HG03571 (cell line): ENCODE data around the gene NDUFA13.

ENCODE experiments used
- ATAC-seq: cut with Tn5 transposase; IDR thresholded peaks from one replicate; pipeline ENCODE4 v1.9.1; 2021; ENCODE audit not compliant: unreplicated experiment

The NDUFA13 gene

DNA sequence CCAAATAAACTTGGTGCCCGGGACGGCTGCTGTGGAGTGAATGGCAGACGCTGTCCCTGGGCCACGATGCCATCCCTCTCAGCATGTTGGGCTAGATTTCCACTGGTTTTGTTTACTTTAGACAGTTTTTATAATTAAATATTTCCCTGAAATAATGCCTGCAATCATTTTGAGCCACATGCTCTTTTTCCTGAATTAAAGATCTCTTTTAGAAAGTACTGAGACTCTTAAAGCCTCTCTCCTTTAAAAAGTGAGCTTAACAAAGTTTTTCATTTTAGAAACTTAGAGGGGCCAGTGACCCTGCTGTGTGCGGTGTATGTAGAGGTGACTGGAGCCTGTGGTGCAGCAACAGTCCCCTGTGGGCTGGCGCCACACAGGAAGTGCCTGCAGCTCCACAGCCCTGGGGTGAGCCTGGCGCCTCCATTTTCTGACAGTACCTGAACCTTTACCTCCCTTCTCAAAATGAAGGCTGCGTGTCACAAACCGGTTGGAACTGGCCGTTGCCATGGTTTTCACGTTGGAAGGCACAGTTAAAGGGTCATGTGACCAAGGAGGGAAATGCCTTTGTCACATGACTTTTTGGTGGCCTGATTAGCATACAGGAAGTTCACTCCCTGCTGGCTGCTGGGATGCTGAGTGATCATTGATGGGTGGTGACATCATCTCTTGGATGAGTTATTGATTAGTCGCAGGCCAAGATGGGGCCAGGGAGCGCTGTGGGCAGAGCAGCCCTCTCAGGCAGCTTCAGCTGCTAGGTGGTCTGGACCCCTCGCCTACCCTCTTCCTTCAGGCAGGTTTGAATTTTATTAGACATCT, 26.9 kb upstream of the NDUFA13 start:
- peak; percentile 60 for ATAC-seq

DNA sequence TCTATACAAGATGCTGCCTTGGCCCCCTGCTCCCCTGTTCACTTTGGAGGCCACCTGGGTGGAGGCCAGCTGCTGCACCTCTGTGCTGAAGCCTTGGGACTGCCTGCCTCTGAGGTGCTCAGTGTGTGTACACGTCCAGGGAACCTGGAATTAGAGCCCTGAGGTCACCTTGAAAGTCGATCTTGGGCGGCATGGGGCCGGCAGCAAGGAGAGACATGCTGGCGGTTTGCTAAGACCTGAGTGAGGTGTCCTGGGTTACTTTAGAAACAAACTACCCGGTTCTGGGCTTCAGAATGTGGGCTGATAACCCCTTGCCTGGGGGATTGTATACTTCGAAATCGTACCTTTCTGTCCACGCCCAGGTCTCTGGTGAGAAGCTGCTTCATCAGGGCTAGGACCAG, 26.2 kb upstream of the NDUFA13 start:
- no peak for ATAC-seq

DNA sequence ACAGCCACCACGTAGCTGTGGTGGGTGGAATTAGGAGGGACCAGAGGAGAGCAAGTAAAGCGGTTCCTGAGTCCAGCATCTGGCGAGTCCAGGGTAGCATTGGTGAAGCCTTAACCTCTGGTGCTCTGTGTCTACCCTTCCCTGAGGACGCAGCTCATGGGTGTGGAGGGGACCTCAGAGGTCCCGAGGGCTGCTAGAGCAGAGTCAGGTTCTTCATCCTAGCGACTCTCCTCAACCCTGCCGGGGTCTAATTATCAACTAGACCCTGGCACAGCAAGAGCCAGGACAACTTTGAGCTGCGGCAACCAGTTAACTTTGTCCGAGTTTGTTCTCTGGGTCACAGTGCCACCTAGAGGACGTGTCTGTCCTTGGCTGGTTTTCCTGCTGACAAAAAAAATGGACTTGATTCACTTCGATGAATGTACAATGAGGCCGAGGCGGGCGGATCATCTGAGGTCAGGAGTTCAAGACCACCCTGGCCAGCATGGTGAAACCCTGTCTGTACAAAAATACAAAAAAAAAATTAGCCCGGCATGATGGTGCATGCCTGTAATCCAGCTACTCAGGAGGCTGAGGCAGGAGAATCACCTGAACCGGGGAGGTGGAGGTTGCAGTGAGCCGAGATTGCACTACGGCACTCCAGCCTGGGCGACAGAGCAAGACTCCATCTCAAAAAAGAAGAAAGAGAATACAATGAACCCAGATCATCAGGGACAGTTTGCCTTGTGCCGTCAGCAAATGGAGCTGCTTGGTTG, 25.6 kb upstream of the NDUFA13 start:
- ATAC-seq, result no peak

DNA sequence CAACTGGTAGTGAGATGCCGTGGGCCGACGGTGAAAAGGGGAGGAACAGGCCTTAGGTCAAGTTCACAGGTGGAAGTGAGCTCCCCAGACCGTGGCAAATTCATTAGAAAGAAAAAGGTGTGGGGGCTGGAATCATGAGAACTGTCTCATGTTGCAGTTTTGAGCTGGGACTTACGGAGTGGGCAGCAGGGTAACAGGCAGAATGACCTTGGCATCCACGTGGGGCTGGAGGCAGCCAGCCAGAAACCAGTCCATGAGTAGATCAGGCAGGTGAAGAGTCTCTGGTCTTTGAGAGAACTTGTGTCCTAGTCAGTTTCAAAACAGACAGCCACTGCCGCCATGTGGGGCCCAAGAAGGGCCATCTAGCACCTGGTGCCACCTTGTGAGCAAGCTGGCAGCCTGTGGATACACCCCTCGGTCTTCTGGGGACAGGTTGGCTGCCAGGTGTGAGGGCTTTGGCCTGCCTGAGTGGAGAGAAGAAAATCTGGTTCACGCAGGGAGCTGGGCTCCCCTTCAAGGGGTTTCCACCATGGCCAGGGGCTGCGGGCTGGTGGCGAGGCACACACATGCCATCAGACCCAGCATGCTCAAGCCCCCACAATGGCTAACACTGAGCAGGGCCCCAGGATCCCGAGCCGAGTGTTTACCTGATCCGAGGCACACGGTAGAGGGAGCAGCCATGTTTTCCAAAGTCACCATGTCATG, 24.6 kb upstream of the NDUFA13 start:
- no peak for ATAC-seq

DNA sequence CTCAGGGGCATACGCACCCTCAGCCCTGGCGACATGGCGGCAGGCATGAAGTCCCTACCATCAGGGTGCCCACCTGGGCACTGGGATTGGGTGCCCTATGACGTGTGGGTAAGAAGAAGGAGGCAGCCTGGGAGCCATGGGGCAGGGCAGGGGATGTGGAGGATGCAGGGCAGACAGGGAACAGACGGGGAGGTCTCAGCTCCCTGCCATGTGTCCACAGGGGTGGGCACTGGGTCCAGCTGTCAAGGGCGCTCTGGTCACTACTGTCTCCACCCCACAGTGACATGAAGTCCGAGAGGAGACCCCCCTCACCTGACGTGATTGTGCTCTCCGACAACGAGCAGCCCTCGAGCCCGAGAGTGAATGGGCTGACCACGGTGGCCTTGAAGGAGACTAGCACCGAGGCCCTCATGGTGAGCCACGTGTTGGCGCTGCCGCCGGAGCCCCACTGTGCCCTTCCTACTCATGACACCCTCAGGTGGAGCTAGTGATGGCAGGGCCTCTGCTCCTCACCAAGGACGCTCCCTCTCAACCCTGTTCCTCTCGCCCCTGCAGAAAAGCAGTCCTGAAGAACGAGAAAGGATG, 23.9 kb upstream of the NDUFA13 start:
- no peak for ATAC-seq

DNA sequence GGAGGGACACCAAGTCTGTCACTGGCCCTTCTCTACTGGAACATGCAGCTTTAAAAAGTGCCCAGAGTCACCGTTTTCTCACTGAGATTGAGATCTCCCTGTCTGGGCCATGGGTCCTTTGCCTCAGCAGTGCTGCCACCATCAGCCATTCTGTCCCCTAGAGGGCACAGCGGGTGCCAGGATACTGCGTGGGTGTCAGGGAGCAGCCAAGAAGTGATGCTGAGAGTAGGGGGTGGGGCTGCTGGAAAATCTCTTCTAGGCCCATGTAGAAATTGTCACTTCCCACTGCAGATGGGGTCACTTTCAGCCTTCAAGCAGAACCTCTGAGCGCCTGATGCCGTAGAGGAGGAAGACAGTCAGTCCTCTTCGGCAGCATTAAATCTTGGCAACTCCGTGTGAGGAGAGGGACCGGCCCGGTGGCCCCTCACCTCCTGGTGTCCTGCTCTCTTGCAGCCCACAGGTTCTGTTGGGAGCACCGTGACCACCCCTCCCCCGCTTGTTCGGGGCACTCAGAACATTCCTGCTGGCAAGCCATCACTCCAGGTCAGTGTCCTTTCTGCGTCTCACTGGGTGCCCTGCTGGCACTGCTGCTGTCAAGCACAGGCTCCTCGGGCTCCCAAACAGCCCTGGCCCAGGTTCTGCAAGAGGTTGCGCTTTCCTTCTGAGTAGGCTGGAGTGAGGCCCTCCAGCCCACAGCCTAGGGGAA, 22.0 kb upstream of the NDUFA13 start:
- no peak for ATAC-seq

DNA sequence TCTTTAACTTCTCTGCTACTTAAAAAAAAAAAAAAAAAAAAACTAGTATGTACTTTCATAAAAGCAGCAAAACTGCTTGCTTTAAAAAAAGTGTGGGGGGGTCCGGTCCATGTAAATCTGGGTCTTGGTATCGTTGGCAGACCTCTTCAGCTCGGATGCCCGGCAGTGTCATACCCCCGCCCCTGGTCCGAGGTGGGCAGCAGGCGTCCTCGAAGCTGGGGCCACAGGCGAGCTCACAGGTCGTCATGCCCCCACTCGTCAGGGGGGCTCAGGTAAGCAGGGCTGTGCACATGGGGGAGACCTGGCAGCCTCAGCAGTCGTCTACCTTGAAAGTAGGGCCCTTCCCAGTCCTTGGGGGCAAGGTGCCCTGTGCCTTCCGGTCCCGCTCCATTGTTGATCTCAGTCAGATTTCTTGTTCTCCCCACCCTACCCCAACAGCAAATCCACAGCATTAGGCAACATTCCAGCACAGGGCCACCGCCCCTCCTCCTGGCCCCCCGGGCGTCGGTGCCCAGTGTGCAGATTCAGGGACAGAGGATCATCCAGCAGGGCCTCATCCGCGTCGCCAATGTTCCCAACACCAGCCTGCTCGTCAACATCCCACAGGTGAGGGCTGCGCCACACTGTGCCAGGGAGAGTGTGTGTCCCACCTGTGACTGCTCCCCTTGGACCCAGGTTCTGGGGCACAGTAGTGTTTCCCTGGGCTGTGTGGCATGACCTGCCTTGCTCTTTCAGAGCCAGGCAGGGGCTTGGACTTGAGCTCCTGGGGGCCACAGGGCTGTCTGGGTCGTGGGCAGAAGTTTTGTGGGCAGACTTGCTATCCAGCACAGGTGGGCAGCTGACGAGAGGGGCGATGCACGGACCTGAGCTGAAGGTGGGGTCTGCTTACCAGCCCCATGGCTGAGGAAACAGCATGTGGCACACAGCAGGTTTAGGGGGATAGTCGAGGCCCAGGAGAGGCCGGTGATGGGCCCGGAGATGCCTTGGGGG, 20.1 kb upstream of the NDUFA13 start:
- no peak for ATAC-seq

DNA sequence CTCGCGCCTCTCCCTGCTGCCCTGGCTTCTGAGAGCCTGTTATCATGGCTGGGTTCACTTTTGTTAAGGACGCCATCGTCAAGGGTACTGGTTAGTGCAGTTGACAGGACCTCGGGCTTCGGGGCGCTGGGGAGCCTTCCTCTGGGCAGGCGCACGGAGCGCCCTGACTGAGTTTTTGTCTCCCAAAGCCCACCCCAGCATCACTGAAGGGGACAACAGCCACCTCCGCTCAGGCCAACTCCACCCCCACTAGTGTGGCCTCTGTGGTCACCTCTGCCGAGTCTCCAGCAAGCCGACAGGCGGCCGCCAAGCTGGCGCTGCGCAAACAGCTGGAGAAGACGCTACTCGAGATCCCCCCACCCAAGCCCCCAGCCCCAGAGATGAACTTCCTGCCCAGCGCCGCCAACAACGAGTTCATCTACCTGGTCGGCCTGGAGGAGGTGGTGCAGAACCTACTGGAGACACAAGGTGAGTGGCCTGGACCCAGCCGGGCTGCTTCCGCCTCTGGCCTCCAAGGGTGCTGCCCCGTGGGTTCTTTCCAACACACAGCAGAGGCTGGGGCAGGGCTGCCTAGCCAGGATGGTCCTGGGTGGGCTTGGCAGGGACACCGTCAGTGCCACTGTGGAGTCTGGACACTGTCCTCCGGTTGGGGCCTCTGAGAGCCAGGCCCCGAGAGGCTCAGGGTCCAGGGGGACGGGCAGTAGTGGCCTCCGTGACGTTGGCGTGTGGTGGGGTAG, 17.6 kb upstream of the NDUFA13 start:
- ATAC-seq, result no peak

DNA sequence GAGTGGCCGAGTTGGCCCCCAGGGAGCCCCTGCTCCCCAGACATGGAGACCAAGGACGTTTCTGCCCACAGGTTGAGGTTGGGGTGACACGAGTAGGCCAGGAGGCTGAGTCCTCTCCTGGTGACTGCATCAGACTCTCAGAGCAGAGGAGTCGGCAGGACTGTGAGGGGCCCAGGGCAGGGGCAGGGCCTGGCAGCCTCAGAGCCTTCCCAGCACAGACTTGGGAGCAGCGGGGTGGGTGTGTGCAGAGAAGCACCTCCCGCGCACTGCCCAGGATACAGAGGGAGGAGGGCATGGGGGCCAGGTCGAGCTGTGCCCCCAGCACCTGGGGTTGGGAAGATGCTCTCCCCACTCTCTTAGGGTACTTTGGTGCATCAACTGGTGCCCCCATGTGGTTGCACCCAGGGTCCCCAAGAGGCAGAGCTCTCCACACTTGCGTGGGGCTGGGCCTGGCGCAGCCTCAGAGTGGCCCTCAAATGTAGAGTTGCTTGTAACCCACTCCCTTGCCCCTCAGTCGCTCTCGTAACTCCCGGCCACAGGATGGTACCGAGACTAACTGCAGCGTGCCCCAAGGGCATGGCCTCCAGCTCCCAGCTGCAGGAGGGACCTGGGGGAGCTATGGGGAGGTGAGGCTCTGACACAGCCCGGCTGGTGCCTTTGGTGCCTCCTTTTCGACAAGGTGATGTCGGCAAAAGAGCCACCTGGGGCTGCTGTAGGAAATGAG, 16.6 kb upstream of the NDUFA13 start:
- ATAC-seq, result no peak

DNA sequence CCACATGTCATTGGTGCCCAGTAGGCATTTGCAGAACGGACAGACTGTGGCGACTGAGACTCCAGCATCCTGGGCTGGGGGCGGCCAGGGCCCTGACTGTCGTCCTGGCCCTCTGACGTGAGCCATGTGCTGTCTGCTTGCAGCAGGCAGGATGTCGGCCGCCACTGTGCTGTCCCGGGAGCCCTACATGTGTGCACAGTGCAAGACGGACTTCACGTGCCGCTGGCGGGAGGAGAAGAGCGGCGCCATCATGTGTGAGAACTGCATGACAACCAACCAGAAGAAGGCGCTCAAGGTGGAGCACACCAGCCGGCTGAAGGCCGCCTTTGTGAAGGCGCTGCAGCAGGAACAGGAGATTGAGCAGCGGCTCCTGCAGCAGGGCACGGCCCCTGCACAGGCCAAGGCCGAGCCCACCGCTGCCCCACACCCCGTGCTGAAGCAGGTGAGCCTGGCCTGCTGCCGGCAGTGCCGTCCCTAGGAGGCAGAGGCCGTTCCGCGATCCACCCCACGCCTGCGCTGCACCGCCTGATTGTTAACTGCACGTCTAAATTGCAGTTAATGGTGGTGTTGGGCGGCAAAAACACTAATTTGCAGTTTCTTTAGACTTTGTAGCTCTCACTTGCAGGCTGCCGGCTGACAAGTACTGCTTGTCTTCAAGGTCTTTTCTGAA, 14.9 kb upstream of the NDUFA13 start:
- ATAC-seq, result no peak

DNA sequence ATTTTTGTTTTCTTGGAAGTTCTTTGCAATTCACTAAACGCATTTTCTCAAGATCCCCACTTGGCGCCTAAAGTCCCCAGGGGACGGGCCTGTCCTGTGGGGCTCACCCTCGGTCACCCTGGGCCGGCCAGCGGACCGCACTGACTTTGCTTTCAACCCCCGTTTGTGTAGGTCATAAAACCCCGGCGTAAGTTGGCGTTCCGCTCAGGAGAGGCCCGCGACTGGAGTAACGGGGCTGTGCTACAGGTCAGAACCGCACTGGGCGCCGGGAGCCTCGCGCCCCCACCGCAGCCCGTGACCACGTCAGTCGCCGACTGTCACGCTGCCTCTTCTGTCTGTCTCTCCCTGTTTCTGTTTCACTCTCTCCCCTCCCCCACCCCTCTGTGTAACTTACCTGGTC, 14.2 kb upstream of the NDUFA13 start:
- ATAC-seq, result no peak

DNA sequence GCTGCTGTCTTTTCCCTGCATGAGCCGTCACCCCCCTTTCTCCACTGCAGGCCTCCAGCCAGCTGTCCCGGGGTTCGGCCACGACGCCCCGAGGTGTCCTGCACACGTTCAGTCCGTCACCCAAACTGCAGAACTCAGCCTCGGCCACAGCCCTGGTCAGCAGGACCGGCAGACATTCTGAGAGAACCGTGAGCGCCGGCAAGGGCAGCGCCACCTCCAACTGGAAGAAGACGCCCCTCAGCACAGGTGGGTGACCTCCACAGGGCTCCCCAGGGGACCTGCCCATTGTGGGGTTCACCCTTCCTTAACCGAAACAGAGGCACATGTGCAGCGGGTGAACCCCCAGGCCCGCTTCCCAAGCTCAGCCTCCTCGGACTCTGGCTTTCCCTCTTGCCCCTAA, 13.7 kb upstream of the NDUFA13 start:
- no peak for ATAC-seq

DNA sequence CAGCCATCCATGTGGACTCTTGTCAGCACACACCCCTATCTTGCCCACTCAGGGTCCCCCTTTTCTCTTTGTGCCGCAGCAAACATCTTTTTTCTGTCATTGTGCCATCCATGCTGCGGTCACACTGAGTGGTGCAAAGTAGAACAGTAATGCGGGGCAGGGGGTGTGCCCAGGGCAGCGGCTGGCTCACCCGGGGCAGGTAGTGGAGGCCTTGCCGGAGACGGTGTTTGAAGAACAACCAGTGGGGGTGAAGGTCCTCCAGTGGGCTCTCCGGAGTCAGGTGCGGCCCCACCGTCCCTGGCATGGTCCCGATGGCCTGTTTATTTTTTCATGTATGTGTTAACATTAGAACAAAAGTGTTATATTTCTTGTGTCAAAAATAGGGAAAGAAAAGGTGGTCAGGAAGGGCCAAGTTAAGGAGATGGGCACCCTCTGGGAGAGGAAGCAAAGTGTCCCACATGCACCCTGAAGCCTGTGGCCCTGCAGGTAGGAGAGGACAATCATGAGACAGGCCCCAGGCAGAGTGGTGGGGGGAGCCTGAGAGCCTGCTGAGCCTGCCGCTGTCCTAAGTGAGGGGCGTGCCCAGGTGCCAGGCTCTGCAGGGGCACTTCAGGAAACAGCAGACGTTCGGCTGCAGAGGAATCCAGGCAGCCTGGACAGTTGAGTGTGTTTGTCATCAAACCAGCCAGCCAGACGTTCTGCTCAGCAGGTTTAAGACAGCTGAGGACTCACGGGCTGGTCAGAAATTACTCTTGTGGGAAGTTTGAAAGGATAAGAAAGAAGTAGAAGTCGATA, 13.0 kb upstream of the NDUFA13 start:
- ATAC-seq, result no peak

DNA sequence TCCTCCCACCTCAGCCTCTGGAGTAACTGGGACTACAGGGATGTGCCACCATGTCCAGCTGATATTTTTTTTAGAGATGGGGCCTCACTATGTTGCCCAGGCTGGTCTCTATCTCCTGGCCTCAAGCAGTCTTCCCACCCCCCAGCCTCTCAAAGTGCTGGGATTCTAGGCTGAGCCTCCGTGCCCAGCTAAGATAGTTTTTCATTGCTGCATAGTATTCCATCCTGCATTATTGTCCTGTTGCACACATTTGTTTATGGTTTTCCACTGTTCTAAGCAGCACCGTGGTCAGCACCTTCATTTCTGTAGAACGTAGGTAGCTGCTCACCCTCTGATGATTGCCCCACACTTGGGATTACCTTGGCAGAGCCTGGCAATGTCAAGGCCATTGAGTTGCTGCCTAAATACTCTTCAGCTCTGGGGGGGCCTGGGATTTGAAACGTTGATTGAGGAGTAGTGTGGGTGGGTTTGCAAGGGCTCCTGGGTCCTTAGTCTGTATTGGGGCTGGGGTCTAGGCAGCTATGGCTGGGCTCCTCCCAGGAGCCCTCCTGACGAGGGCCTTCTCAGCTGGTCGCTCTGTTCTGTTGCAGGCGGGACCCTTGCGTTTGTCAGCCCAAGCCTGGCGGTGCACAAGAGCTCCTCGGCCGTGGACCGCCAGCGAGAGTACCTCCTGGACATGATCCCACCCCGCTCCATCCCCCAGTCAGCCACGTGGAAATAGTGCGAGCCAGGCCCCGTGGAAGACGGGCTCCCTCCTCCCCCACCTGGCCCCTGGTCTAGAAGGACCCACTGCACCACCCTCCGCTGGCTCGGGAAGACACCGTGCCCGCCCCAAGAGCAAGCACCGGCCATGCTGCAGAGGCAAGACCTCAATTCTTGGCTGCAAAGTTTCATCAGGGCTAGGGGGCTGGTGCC, 11.0 kb upstream of the NDUFA13 start:
- ATAC-seq, result no peak

DNA sequence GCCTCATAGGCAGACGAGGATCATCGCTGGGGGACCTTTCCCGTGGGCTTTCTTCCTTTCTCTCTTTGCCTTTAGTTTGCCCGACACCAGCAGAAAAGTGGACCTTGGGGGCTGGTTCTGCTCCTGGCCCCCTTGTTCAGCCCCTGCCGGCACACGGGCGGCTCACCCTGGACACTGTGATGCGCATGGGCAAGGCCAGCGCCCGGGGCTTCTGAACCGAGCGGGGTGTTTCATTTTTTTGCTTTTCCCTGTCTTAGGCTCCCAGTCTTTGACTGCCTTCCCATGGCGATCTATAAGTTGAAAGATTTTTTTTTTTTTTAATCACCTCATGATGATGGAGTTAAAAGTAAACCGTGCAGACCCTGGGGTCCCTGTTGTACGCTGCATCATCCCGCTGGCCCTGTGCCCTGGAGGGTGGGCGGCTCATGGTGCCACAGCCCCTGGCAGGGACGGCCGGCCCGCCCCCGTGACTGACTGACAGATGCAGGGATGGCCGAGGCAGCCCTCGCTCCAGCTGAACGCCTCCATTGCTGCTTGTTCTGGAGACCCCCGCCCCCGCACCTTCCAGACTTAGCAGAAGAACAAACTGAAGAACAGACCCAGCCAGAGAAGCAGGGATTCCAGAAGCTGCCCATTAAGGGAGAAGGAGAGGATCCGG, 10.2 kb upstream of the NDUFA13 start:
- no peak for ATAC-seq
